Frontal cortex (tissue), 4 donors: Measurements from ENCODE around the gene PWWP2B. TPM values are rescaled to one million over a fixed set of nuclear protein-coding genes. Genes with fewer than 3 reads are reported as not detected.
"Not testable (repeated sequence)": the region's sequence is repeated elsewhere in the genome, so short reads cannot be mapped to it uniquely, and the experiment has no call there.

ENCODE experiments used
- DNase-seq, 2 donors: peaks; one replicate each; pipeline ENCODE4 v3.0.0; 2012; ENCODE audit warnings: low spot score in 2 of 2
- FAIRE-seq: peaks from 2 replicates; lab custom pipeline; 2012; peaks lifted over from hg19 to GRCh38; lab: Jason Lieb, UNC
- total RNA-seq: library from RNA; depleted of rRNA; stranded (reverse); fragments of >200 nt; gene quantifications from one replicate; pipeline ENCODE4 v1.2.3, GENCODE V29; 2014
- donor health status: control.
- donor health status: control.
- donor health status: control.

PWWP2B gene
- total RNA-seq, 1 donor from 2014 or later = 9.4 TPM

GRCh38 chr10:132376394-132376851 is 20.6 kb upstream of the PWWP2B start:
- no peak for FAIRE-seq
- no peak for DNase-seq

GRCh38 chr10:132377326-132377725 is 19.7 kb upstream of the PWWP2B start:
- FAIRE-seq (no peak), DNase-seq (no peak)

- DNase-seq, FAIRE-seq: not testable (repeated sequence)
Observed at GRCh38 chr10:132379026-132379425, 18.0 kb upstream of the PWWP2B start.

GRCh38 chr10:132380986-132381385 is 16.0 kb upstream of the PWWP2B start:
- DNase-seq, FAIRE-seq: not testable (repeated sequence)

- FAIRE-seq (no peak), DNase-seq (no peak)
Observed at GRCh38 chr10:132381741-132382140, 15.3 kb upstream of the PWWP2B start.

- DNase-seq (no peak), FAIRE-seq (no peak)
Observed at GRCh38 chr10:132382231-132382922, 14.6 kb upstream of the PWWP2B start.

GRCh38 chr10:132383101-132383500 is 13.9 kb upstream of the PWWP2B start:
- FAIRE-seq (no peak), DNase-seq (no peak)

- FAIRE-seq (no peak), DNase-seq (no peak)
Observed at GRCh38 chr10:132383751-132384196, 13.2 kb upstream of the PWWP2B start.

- FAIRE-seq (no peak), DNase-seq (no peak)
Observed at GRCh38 chr10:132384618-132385388, 12.2 kb upstream of the PWWP2B start.

- DNase-seq (no peak), FAIRE-seq (no peak)
Observed at GRCh38 chr10:132385389-132385667, 11.7 kb upstream of the PWWP2B start.

GRCh38 chr10:132385721-132386418 is 11.1 kb upstream of the PWWP2B start:
- DNase-seq = peak in 1 of 2 donors; percentile 26

GRCh38 chr10:132386419-132386831 is 10.6 kb upstream of the PWWP2B start:
- DNase-seq (no peak), FAIRE-seq (no peak)

More at GRCh38 chr10:132385721-132386418, 11.1 kb upstream of the PWWP2B start:
- FAIRE-seq = no peak

- FAIRE-seq, DNase-seq: not testable (repeated sequence)
Observed at GRCh38 chr10:132386896-132387295, 10.1 kb upstream of the PWWP2B start.

- DNase-seq (peak; percentile 80 to 91), FAIRE-seq (no peak)
Observed at GRCh38 chr10:132387764-132388210, 9.2 kb upstream of the PWWP2B start.

GRCh38 chr10:132388891-132389432 is 8.0 kb upstream of the PWWP2B start:
- DNase-seq (peak in 1 of 2 donors; percentile 58), FAIRE-seq (no peak)

- peak in 1 of 2 donors; percentile 37 for DNase-seq
Observed at GRCh38 chr10:132389433-132390169, 7.4 kb upstream of the PWWP2B start.

GRCh38 chr10:132390170-132390920 is 6.7 kb upstream of the PWWP2B start:
- DNase-seq (no peak), FAIRE-seq (no peak)

More at GRCh38 chr10:132389433-132390169, 7.4 kb upstream of the PWWP2B start:
- FAIRE-seq = no peak

- no peak for DNase-seq
- FAIRE-seq = no peak
Observed at GRCh38 chr10:132390921-132391675, 5.9 kb upstream of the PWWP2B start.
